Left lung (tissue), 10 donors: ENCODE measurements around the gene RASGEF1B. TPM values are rescaled to one million over a fixed set of nuclear protein-coding genes. Genes with fewer than 3 reads are reported as not detected.
"Not testable (repeated sequence)": the region's sequence is repeated elsewhere in the genome, so short reads cannot be mapped to it uniquely, and the experiment has no call there.

Experiments
- ATAC-seq: fragments of 200-7000 bp; cut with Tn5 transposase; one replicate; pipeline ENCODE4 v1.9.1; 2020; ENCODE audit warnings: moderate library complexity
- DNase-seq, 4 donors: peaks; one replicate each; pipeline ENCODE4 v3.0.0-alpha.2; 2013 to 2020
- H3K27ac ChIP-seq, 2 donors: fragments of 200-600 bp; sonication (generic) in 1 of 2; one replicate each; pipeline versions ENCODE4 v1.5.0 to v1.8.0; 2020 to 2021
- H3K27me3 ChIP-seq, 2 donors: fragments of 200-600 bp; sonication (generic) in 1 of 2; one replicate each; pipeline versions ENCODE4 v1.5.0 to v1.8.0; 2020 to 2021
- H3K36me3 ChIP-seq, 2 donors: fragments of 200-600 bp; sonication (generic) in 1 of 2; one replicate each; pipeline versions ENCODE4 v1.5.0 to v1.8.0; 2020 to 2021
- H3K4me1 ChIP-seq, 2 donors: fragments of 200-600 bp; one replicate each; pipeline ENCODE4 v1.8.0; 2021
- H3K4me3 ChIP-seq, 2 donors: fragments of 200-600 bp; sonication (generic) in 1 of 2; one replicate each; pipeline versions ENCODE4 v1.5.0 to v1.8.0; 2020 to 2021; ENCODE audit warnings: mild to moderate bottlenecking in 1 of 2
- H3K9me3 ChIP-seq, 2 donors: fragments of 200-600 bp; sonication (generic) in 1 of 2; one replicate each; pipeline versions ENCODE4 v1.5.0 to v1.8.0; 2020 to 2021
- intact Hi-C, 2 donors: fragments of 100-400 bp; cut with DNase I; formaldehyde crosslinking; loops; one replicate each; pipeline versions ENCODE4 v1.11.2 to v1.14.2; 2022
- polyA plus RNA-seq, 6 donors: library from polyadenylated mRNA; unstranded; fragments of 120-200 nt; gene quantifications; one replicate each; pipeline ENCODE4 v1.2.1, GENCODE V29; 2013; ENCODE audit not compliant: insufficient read length in 6 of 6
- total RNA-seq, 2 donors: library from RNA; stranded (reverse); fragmentation: NEBNext Ultra II Directional; extraction: Animal tissue kit (Norgen Biotek cat#: 25700); gene quantifications; one replicate each; pipeline ENCODE4 v1.2.1, GENCODE V29; 2021
- TF ChIP-seq, protein P1 (sequence below), 2 donors: fragments of 200-600 bp; sonication (generic) in 1 of 2; IDR thresholded peaks; one replicate each; pipeline versions ENCODE4 v1.5.0 to v1.8.0; 2021; ENCODE audit warnings: antibody characterized with exemption in 2 of 2
- donor health status: DM: no; HTN: yes; CAD: no.
- donor health status: DM: no; HTN: no; CAD: no.

The RASGEF1B gene
- total and polyA plus RNA-seq, 8 donors, result 8.4 to 34.7 (median 12.5) TPM

GRCh38 chr4:81409836-81410235 is 61.9 kb downstream of the RASGEF1B start:
- Histone ChIP-seq H3K36me3 (no peaks in the 10 kb centered on the region), H3K27ac (no peak overlapping the region), H3K9me3 (no peaks in the 10 kb centered on the region), H3K4me1 (peaks cover 0 to 2% of the 10 kb centered on the region in 2 donors), H3K4me3 (no peak overlapping the region), H3K27me3 (no peaks in the 10 kb centered on the region)
- intact Hi-C loops, result loop anchor here in 1 of 2 donors (5.0 to 10.0 kb wide), 2 partner anchors 432 to 795 kb away; no protein-coding TSS in a partner anchor
- no peak for ATAC-seq
- DNase-seq, result no peak
- TF ChIP-seq, protein P1, sequence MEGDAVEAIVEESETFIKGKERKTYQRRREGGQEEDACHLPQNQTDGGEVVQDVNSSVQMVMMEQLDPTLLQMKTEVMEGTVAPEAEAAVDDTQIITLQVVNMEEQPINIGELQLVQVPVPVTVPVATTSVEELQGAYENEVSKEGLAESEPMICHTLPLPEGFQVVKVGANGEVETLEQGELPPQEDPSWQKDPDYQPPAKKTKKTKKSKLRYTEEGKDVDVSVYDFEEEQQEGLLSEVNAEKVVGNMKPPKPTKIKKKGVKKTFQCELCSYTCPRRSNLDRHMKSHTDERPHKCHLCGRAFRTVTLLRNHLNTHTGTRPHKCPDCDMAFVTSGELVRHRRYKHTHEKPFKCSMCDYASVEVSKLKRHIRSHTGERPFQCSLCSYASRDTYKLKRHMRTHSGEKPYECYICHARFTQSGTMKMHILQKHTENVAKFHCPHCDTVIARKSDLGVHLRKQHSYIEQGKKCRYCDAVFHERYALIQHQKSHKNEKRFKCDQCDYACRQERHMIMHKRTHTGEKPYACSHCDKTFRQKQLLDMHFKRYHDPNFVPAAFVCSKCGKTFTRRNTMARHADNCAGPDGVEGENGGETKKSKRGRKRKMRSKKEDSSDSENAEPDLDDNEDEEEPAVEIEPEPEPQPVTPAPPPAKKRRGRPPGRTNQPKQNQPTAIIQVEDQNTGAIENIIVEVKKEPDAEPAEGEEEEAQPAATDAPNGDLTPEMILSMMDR (IDR thresholded peaks at IDR 0.05), result no peak

DNA sequence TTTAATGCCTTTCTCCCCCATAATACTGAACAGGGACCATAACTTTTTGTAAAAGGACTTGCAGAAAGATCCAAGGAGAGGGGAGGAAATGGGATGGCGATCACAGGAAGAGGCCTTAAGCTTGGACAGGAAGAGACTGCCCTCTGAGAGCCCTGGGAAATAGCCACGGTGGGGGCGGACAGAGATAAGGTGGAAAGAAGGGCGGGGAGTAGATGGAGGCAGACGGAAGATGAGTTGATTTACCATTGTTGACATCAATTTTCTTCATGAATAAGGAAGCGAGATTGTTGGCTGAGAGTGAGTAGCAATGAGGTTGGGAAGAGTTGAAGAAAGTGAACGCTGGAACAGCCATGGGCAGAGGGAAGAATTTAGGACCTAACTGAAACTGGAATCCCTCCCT is 63.4 kb downstream of the RASGEF1B start:
- no peaks in the 10 kb centered on the region for H3K36me3 ChIP-seq
- no peak overlapping the region for H3K4me3 ChIP-seq
- ATAC-seq, result no peak
- intact Hi-C loops, result loop anchor here in 1 of 2 donors (5.0 to 10.0 kb wide), 2 partner anchors 434 to 796 kb away; no protein-coding TSS in a partner anchor
- H3K9me3 ChIP-seq, result no peaks in the 10 kb centered on the region
- peaks cover 0 to 2% of the 10 kb centered on the region in 2 donors for H3K4me1 ChIP-seq
- no peak overlapping the region for H3K27ac ChIP-seq
- TF ChIP-seq, protein P1 (IDR thresholded peaks at IDR 0.05), result no peak
- DNase-seq, result no peak
- no peaks in the 10 kb centered on the region for H3K27me3 ChIP-seq

DNA sequence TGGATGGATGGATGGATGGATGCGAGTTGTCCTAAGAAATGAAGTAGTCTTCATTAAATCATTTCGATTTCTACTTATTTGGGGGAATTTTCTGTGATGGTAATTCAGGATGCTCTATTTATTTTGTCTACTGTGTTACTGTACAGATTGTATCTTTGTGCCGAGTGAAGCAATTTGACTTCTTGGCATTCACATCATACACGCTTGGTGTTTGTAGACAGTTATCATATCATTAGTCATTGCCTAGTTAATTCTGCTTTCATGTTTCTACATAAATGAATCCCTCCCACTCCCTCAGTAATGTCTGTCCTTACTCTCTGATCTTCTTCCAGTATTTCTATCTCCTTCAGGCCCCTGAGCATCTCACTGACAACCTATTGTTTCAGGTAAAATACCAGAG is 64.0 kb downstream of the RASGEF1B start:
- H3K27me3 ChIP-seq, result no peaks in the 10 kb centered on the region
- no peak for ATAC-seq
- TF ChIP-seq, protein P1 (IDR thresholded peaks at IDR 0.05), result no peak
- no peak for DNase-seq
- intact Hi-C loops, result loop anchor here in 1 of 2 donors (5.0 to 10.0 kb wide), 2 partner anchors 435 to 797 kb away; no protein-coding TSS in a partner anchor
- H3K27ac ChIP-seq, result no peak overlapping the region
- H3K36me3 ChIP-seq, result no peaks in the 10 kb centered on the region
- peaks cover 0 to 2% of the 10 kb centered on the region in 2 donors for H3K4me1 ChIP-seq
- H3K9me3 ChIP-seq, result no peaks in the 10 kb centered on the region
- no peak overlapping the region for H3K4me3 ChIP-seq

GRCh38 chr4:81406481-81406880 is 65.2 kb downstream of the RASGEF1B start:
- H3K4me3 ChIP-seq, H3K4me1 ChIP-seq, H3K27ac ChIP-seq, DNase-seq, H3K27me3 ChIP-seq, H3K9me3 ChIP-seq, ATAC-seq, H3K36me3 ChIP-seq: not testable (repeated sequence)
- intact Hi-C loops, result loop anchor here in 1 of 2 donors (5.0 to 10.0 kb wide), 2 partner anchors 436 to 798 kb away; no protein-coding TSS in a partner anchor

DNA sequence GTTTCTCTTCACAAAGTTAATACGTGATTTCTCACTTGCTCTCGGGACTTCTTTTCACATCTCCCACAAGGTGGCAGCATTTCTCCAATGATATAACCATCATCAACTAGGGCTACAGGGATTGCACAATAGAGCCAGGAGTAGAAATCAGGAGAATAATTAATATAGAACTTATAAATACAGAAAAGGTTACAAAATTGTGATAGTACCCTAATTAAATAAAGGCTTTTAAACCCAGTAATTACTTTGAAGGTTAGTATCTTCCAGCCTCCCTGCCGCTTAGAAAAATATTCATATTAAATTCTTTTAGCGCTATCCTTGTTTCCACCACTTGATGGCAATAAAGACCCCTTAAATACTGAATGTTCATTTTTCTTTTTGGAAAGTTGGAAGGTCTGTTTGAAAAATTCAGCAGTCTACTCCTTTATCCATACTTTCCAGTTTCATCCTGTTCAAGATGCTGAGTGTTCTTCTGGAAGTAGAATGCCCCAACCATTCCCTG is 65.8 kb downstream of the RASGEF1B start:
- Histone ChIP-seq H3K36me3 (no peaks in the 10 kb centered on the region), H3K4me1 (peaks cover 0 to 2% of the 10 kb centered on the region in 2 donors), H3K9me3 (no peaks in the 10 kb centered on the region), H3K27ac (no peak overlapping the region), H3K4me3 (peak overlapping the region in 1 of 2 donors; percentile 8), H3K27me3 (no peaks in the 10 kb centered on the region)
- TF ChIP-seq, protein P1 (IDR thresholded peaks at IDR 0.05), result peak; percentile 71 to 82
- DNase-seq (peak in 2 of 4 donors; percentile 81 to 88), ATAC-seq (peak; percentile 96)
- intact Hi-C loops, result loop anchor here in 1 of 2 donors (5.0 to 10.0 kb wide), 2 partner anchors 436 to 799 kb away; no protein-coding TSS in a partner anchor
